SU-DHL-6 (cell line): ENCODE data around the gene SEMA4D.
A peak's percentile ranks its signal among the peaks of the same experiment; 100 is the strongest.

Experiments
- H2AFZ ChIP-seq: fragments of 200-600 bp; sonication (generic); 2 replicates; pipeline ENCODE4 v1.6.1; 2014; ENCODE audit warnings: low read depth, mild to moderate bottlenecking, moderate library complexity, mixed read lengths, antibody characterized with exemption, low read length; ENCODE audit not compliant: severe bottlenecking
- H3F3A ChIP-seq: fragments of 200-600 bp; shearing (Covaris generic); 2 replicates; pipeline ENCODE4 v1.6.0; 2016; ENCODE audit warnings: antibody characterized with exemption, mild to moderate bottlenecking; ENCODE audit not compliant: insufficient read depth
- H3K27ac ChIP-seq: fragments of 200-600 bp; sonication (generic); 2 replicates; pipeline ENCODE4 v1.5.1; 2016; ENCODE audit warnings: low read depth, mild to moderate bottlenecking, low read length, moderate library complexity, mixed read lengths
- H3K27me3 ChIP-seq: fragments of 200-600 bp; sonication (generic), shearing (Covaris generic); 2 replicates; pipeline ENCODE4 v1.6.0; 2014; ENCODE audit warnings: mild to moderate bottlenecking, low read length
- H3K36me3 ChIP-seq: fragments of 200-600 bp; sonication (generic); 2 replicates; pipeline ENCODE4 v1.6.1; 2014; ENCODE audit warnings: mild to moderate bottlenecking, low read length, mixed read lengths
- H3K4me2 ChIP-seq: fragments of 300-600, 200-600 bp; shearing (Covaris generic), sonication (generic); 2 replicates; pipeline ENCODE4 v1.6.0; 2014; ENCODE audit warnings: low read length, low read depth, mild to moderate bottlenecking; ENCODE audit not compliant: poor library complexity, severe bottlenecking
- H3K4me3 ChIP-seq: fragments of 200-600 bp; sonication (generic); 2 replicates; pipeline ENCODE4 v1.5.1; 2014; ENCODE audit warnings: antibody characterized with exemption, low read length, mild to moderate bottlenecking, mixed read lengths; ENCODE audit not compliant: insufficient read depth, poor library complexity, severe bottlenecking
- H3K79me2 ChIP-seq: fragments of 200-600 bp; sonication (generic); 2 replicates; pipeline ENCODE4 v1.6.1; 2014; ENCODE audit warnings: mild to moderate bottlenecking, low read length, moderate library complexity; ENCODE audit not compliant: insufficient read depth
- H3K9ac ChIP-seq: fragments of 200-600 bp; sonication (generic); 2 replicates; pipeline ENCODE4 v1.7.0; 2014; ENCODE audit warnings: mild to moderate bottlenecking, low read length
- H3K9me2 ChIP-seq: fragments of 200-600 bp; sonication (generic); replicated peaks from 2 replicates; pipeline ENCODE4 v1.6.1; 2014; ENCODE audit warnings: low read length; ENCODE audit not compliant: insufficient read depth
- H3K9me3 ChIP-seq: fragments of 200-600 bp; sonication (generic); 2 replicates; pipeline ENCODE4 v1.6.1; 2014; ENCODE audit warnings: low read length, mixed read lengths; ENCODE audit not compliant: insufficient read depth
- H4K20me1 ChIP-seq: fragments of 200-600 bp; sonication (generic); 2 replicates; pipeline ENCODE4 v1.6.1; 2014; ENCODE audit warnings: low read depth, mild to moderate bottlenecking, antibody characterized with exemption, low read length, moderate library complexity, mixed read lengths
- EZH2phosphoT487 ChIP-seq: fragments of 200-600 bp; sonication (generic), shearing (Covaris generic); conservative IDR thresholded peaks from 2 replicates; pipeline ENCODE4 v1.6.1; 2018; ENCODE audit warnings: mild to moderate bottlenecking, antibody characterized with exemption, low read length, moderate library complexity, mixed read lengths
- TF ChIP-seq, protein P1 (sequence below): fragments of 200-600 bp; sonication (generic); IDR thresholded peaks from one replicate; pipeline ENCODE4 v1.5.1; 2017; ENCODE audit warnings: antibody characterized with exemption, mild to moderate bottlenecking, low read length, moderate library complexity; ENCODE audit not compliant: insufficient read depth, poor library complexity, severe bottlenecking

The SEMA4D gene

DNA sequence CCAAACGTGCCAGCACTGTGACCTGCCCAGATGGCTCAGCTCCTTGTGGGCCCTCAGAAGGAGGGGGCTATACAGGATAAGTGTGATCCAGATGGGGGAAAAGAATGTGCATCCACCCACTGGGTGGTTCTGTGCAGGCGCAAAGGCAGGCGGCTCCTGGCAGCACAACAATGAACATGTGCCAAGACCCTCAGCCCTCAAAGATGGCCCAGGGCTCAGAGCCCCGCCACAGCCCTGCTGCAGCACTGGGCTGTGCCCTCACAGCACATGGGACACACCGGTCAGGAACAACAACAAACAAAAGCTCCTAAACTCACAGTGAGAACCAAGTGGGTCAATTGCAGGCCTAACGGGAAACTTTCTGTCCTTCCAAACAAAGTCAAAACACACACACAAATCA lies 4.7 kb downstream of the SEMA4D start:
- H3K9me3 ChIP-seq = no peaks in the 10 kb centered on the region

DNA sequence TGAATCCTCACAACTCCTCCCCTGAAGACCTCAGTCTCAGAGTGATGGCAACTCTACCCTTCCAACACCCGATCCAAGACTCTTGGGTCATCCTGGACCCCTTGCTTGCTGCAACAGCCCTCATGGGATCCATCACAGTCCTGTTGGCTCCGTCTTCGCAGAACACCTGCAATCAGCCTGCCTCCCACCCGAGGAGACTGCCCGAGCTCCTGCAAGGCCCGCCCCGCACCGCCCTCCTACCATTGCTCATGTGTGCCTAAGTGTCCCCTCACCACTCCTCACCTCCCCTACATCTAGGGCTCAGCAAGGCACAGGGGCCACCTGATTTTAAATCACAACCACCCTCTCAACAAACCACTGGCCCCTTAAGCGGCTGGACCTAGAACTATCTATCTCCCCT lies 5.3 kb downstream of the SEMA4D start:
- Histone ChIP-seq H3F3A (no peaks in the 10 kb centered on the region), H3K4me2 (no peak overlapping the region), H3K79me2 (no peaks in the 10 kb centered on the region), H3K4me3 (no peak overlapping the region), H3K36me3 (no peaks in the 10 kb centered on the region), H3K27ac (no peak overlapping the region), H4K20me1 (no peaks in the 10 kb centered on the region; the same call in 1 of the 2 replicates), H3K9me2 (no peaks in the 10 kb centered on the region), H2AFZ (no peak overlapping the region), H3K9ac (no peak overlapping the region), H3K27me3 (no peaks in the 10 kb centered on the region), H3K9me3 (no peaks in the 10 kb centered on the region)
- no peak for TF ChIP-seq EZH2phosphoT487
- TF ChIP-seq, protein P1, sequence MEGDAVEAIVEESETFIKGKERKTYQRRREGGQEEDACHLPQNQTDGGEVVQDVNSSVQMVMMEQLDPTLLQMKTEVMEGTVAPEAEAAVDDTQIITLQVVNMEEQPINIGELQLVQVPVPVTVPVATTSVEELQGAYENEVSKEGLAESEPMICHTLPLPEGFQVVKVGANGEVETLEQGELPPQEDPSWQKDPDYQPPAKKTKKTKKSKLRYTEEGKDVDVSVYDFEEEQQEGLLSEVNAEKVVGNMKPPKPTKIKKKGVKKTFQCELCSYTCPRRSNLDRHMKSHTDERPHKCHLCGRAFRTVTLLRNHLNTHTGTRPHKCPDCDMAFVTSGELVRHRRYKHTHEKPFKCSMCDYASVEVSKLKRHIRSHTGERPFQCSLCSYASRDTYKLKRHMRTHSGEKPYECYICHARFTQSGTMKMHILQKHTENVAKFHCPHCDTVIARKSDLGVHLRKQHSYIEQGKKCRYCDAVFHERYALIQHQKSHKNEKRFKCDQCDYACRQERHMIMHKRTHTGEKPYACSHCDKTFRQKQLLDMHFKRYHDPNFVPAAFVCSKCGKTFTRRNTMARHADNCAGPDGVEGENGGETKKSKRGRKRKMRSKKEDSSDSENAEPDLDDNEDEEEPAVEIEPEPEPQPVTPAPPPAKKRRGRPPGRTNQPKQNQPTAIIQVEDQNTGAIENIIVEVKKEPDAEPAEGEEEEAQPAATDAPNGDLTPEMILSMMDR = no peak

More for the DNA sequence above, 4.7 kb downstream of the SEMA4D start:
- no peaks in the 10 kb centered on the region for H3K27me3 ChIP-seq
- no peak overlapping the region for H2AFZ ChIP-seq
- no peak overlapping the region for H3K4me2 ChIP-seq
- no peaks in the 10 kb centered on the region for H4K20me1 ChIP-seq
- no peaks in the 10 kb centered on the region for H3K36me3 ChIP-seq
- peak; percentile 40; the same call in 1 of the 2 replicates for TF ChIP-seq EZH2phosphoT487
- TF ChIP-seq, protein P1 = no peak
- peaks cover 1% of the 10 kb centered on the region for H3F3A ChIP-seq
- H3K9ac ChIP-seq = no peak overlapping the region
- H3K9me2 ChIP-seq = no peaks in the 10 kb centered on the region
- H3K79me2 ChIP-seq = no peaks in the 10 kb centered on the region
- H3K27ac ChIP-seq = no peak overlapping the region
- H3K4me3 ChIP-seq = no peak overlapping the region

DNA sequence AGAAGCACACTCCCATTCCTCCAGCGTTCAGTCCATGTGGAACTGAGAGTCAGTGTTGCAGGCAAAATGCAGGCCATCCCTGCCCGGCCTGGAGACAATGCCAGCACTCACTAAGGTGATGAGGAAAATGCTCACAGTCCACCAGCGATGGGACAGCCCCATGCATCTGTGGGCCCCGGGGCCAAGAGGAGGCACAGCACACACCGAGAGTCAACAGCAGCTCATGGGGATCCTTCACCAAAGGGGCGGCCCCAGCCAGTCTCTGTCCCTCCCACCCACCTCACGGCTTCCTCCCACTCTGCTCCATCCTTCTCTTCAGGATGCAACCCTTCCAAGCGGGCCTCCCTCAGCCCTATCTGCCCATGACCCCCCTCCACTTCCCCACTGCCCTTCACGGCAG lies 6.2 kb downstream of the SEMA4D start:
- no peak overlapping the region for H3K4me2 ChIP-seq
- no peaks in the 10 kb centered on the region for H3K36me3 ChIP-seq
- no peaks in the 10 kb centered on the region for H3K27me3 ChIP-seq
- no peaks in the 10 kb centered on the region for H3K9me2 ChIP-seq
- H3K27ac ChIP-seq = no peak overlapping the region
- no peak for TF ChIP-seq EZH2phosphoT487
- TF ChIP-seq, protein P1 = no peak
- no peak overlapping the region for H3K4me3 ChIP-seq
- H4K20me1 ChIP-seq = no peaks in the 10 kb centered on the region; the same call in 1 of the 2 replicates
- no peak overlapping the region for H2AFZ ChIP-seq
- no peaks in the 10 kb centered on the region for H3K9me3 ChIP-seq
- no peaks in the 10 kb centered on the region for H3K79me2 ChIP-seq
- no peaks in the 10 kb centered on the region for H3F3A ChIP-seq
- no peak overlapping the region for H3K9ac ChIP-seq
